Stimulated activated naive CD8-positive, alpha-beta T cell treated with anti-CD3 and anti-CD28 coated beads, Interleukin-15, amount 100 ng/mL, for 72 hours (primary cell): ENCODE measurements around the gene ARHGAP15.

Source experiments
- ATAC-seq: fragments of 150-1000 bp; cut with Tn5 transposase; 2 replicates; pipeline ENCODE4 v1.10.0; 2021; ENCODE audit warnings: mild to moderate bottlenecking, moderate library complexity
- DNase-seq, 2 donors: peaks; one replicate each; pipeline ENCODE4 v3.0.0; 2021 to 2022
- H3K27ac Mint-ChIP-seq, 2 donors: one replicate each; pipeline ENCODE4 v1.8.0; 2022; ENCODE audit warnings: mild to moderate bottlenecking in 2 of 2, mixed read lengths in 2 of 2, moderate library complexity in 2 of 2
- H3K27me3 Mint-ChIP-seq: one replicate; pipeline ENCODE4 v1.8.0; 2022; ENCODE audit warnings: mixed read lengths
- H3K4me1 Mint-ChIP-seq: one replicate; pipeline ENCODE4 v1.8.0; 2022; ENCODE audit warnings: mild to moderate bottlenecking, mixed read lengths
- H3K4me3 Mint-ChIP-seq, 2 donors: one replicate each; pipeline ENCODE4 v1.8.0; 2022; ENCODE audit warnings: mild to moderate bottlenecking in 2 of 2, mixed read lengths in 2 of 2, moderate library complexity in 1 of 2
- H3K9me3 Mint-ChIP-seq, 2 donors: one replicate each; pipeline ENCODE4 v1.8.0; 2022; ENCODE audit warnings: mixed read lengths in 2 of 2

The ARHGAP15 gene

GRCh38 chr2:143513081-143513480, 383.9 kb downstream of the ARHGAP15 start:
- Mint-ChIP-seq H3K9me3 (no peaks in the 10 kb centered on the region), H3K27me3 (no peaks in the 10 kb centered on the region), H3K27ac (no peak overlapping the region), H3K4me1 (peaks cover 11% of the 10 kb centered on the region), H3K4me3 (no peak overlapping the region)
- DNase-seq (no peak), ATAC-seq (no peak)

- no peak for DNase-seq
- H3K4me1 Mint-ChIP-seq = peaks cover 11% of the 10 kb centered on the region
- H3K27me3 Mint-ChIP-seq = no peaks in the 10 kb centered on the region
- H3K9me3 Mint-ChIP-seq = no peaks in the 10 kb centered on the region
- ATAC-seq = no peak
- H3K4me3 Mint-ChIP-seq = no peak overlapping the region
- peak overlapping the region in 1 of 2 donors; percentile 50 for H3K27ac Mint-ChIP-seq
Observed at GRCh38 chr2:143514413-143514812, 385.2 kb downstream of the ARHGAP15 start.

- Mint-ChIP-seq H3K27ac (no peak overlapping the region), H3K4me3 (no peak overlapping the region), H3K27me3 (no peaks in the 10 kb centered on the region), H3K9me3 (no peaks in the 10 kb centered on the region), H3K4me1 (peaks cover 11% of the 10 kb centered on the region)
- DNase-seq = no peak
- no peak for ATAC-seq
Observed at GRCh38 chr2:143515318-143515717, 386.1 kb downstream of the ARHGAP15 start.

GRCh38 chr2:143519521-143519920, 390.3 kb downstream of the ARHGAP15 start:
- Mint-ChIP-seq H3K9me3 (no peaks in the 10 kb centered on the region), H3K27ac (no peak overlapping the region), H3K4me3 (no peak overlapping the region), H3K27me3 (no peaks in the 10 kb centered on the region), H3K4me1 (peaks cover 14% of the 10 kb centered on the region)
- no peak for DNase-seq
- no peak for ATAC-seq

GRCh38 chr2:143521396-143521795, 392.2 kb downstream of the ARHGAP15 start:
- H3K9me3 Mint-ChIP-seq = no peaks in the 10 kb centered on the region
- H3K27me3 Mint-ChIP-seq = no peaks in the 10 kb centered on the region
- peaks cover 23% of the 10 kb centered on the region for H3K4me1 Mint-ChIP-seq
- no peak overlapping the region for H3K4me3 Mint-ChIP-seq
- H3K27ac Mint-ChIP-seq = peak overlapping the region in 1 of 2 donors; percentile 19
- DNase-seq (no peak), ATAC-seq (no peak)

GRCh38 chr2:143522699-143523098, 393.5 kb downstream of the ARHGAP15 start:
- H3K4me1 Mint-ChIP-seq = peaks cover 22% of the 10 kb centered on the region
- no peaks in the 10 kb centered on the region for H3K27me3 Mint-ChIP-seq
- no peak overlapping the region for H3K27ac Mint-ChIP-seq
- H3K4me3 Mint-ChIP-seq = no peak overlapping the region
- H3K9me3 Mint-ChIP-seq = no peaks in the 10 kb centered on the region
- no peak for DNase-seq
- no peak for ATAC-seq

GRCh38 chr2:143524119-143524553, 394.9 kb downstream of the ARHGAP15 start:
- Mint-ChIP-seq H3K27ac (no peak overlapping the region), H3K27me3 (no peaks in the 10 kb centered on the region), H3K9me3 (peaks cover 1 to 4% of the 10 kb centered on the region in 2 donors), H3K4me3 (no peak overlapping the region), H3K4me1 (peaks cover 30% of the 10 kb centered on the region)
- DNase-seq (no peak), ATAC-seq (no peak)

GRCh38 chr2:143524559-143525401, 395.6 kb downstream of the ARHGAP15 start:
- H3K9me3 Mint-ChIP-seq = peaks cover 8 to 10% of the 10 kb centered on the region in 2 donors
- no peak overlapping the region for H3K4me3 Mint-ChIP-seq
- ATAC-seq (no peak), DNase-seq (no peak)
- peaks cover 36% of the 10 kb centered on the region for H3K4me1 Mint-ChIP-seq
- H3K27me3 Mint-ChIP-seq = no peaks in the 10 kb centered on the region
- H3K27ac Mint-ChIP-seq = no peak overlapping the region

GRCh38 chr2:143525402-143525860, 396.2 kb downstream of the ARHGAP15 start:
- H3K4me3 Mint-ChIP-seq = no peak overlapping the region
- no peak for ATAC-seq
- H3K9me3 Mint-ChIP-seq = peaks cover 9 to 10% of the 10 kb centered on the region in 2 donors
- peak overlapping the region in 1 of 2 donors; percentile 9 for H3K27ac Mint-ChIP-seq
- H3K27me3 Mint-ChIP-seq = no peaks in the 10 kb centered on the region
- DNase-seq = no peak
- peaks cover 39% of the 10 kb centered on the region for H3K4me1 Mint-ChIP-seq

- Mint-ChIP-seq H3K4me1 (peaks cover 42% of the 10 kb centered on the region), H3K27me3 (no peaks in the 10 kb centered on the region), H3K4me3 (no peak overlapping the region), H3K9me3 (peaks cover 9 to 10% of the 10 kb centered on the region in 2 donors), H3K27ac (no peak overlapping the region)
- DNase-seq = no peak
- no peak for ATAC-seq
Observed at GRCh38 chr2:143526498-143526897, 397.3 kb downstream of the ARHGAP15 start.

GRCh38 chr2:143528021-143528420, 398.8 kb downstream of the ARHGAP15 start:
- no peak for DNase-seq
- ATAC-seq = no peak
- Mint-ChIP-seq H3K27ac (no peak overlapping the region), H3K9me3 (peaks cover 9 to 10% of the 10 kb centered on the region in 2 donors), H3K27me3 (no peaks in the 10 kb centered on the region), H3K4me3 (no peak overlapping the region), H3K4me1 (peaks cover 34% of the 10 kb centered on the region)

- H3K27ac Mint-ChIP-seq = peak overlapping the region in 1 of 2 donors; percentile 0
- no peaks in the 10 kb centered on the region for H3K27me3 Mint-ChIP-seq
- DNase-seq (no peak), ATAC-seq (no peak)
- peaks cover 13 to 21% of the 10 kb centered on the region in 2 donors for H3K9me3 Mint-ChIP-seq
- peak overlapping the region; percentile 7 for H3K4me3 Mint-ChIP-seq
- peaks cover 34% of the 10 kb centered on the region for H3K4me1 Mint-ChIP-seq
Observed at GRCh38 chr2:143529118-143529720, 400.0 kb downstream of the ARHGAP15 start.

- DNase-seq = no peak
Observed at GRCh38 chr2:143530758-143531157, 401.5 kb downstream of the ARHGAP15 start.

GRCh38 chr2:143532061-143532460, 402.8 kb downstream of the ARHGAP15 start:
- no peak overlapping the region for H3K4me3 Mint-ChIP-seq
- peaks cover 21% of the 10 kb centered on the region for H3K4me1 Mint-ChIP-seq
- H3K9me3 Mint-ChIP-seq = peaks cover 14 to 23% of the 10 kb centered on the region in 2 donors
- ATAC-seq (no peak), DNase-seq (no peak)
- H3K27ac Mint-ChIP-seq = no peak overlapping the region
- H3K27me3 Mint-ChIP-seq = no peaks in the 10 kb centered on the region

More at GRCh38 chr2:143530758-143531157, 401.5 kb downstream of the ARHGAP15 start:
- H3K4me1 Mint-ChIP-seq = peaks cover 23% of the 10 kb centered on the region
- no peak for ATAC-seq
- H3K9me3 Mint-ChIP-seq = peaks cover 14 to 23% of the 10 kb centered on the region in 2 donors
- H3K27me3 Mint-ChIP-seq = no peaks in the 10 kb centered on the region
- H3K27ac Mint-ChIP-seq = no peak overlapping the region
- H3K4me3 Mint-ChIP-seq = no peak overlapping the region

- peaks cover 16% of the 10 kb centered on the region for H3K4me1 Mint-ChIP-seq
- DNase-seq = no peak
- ATAC-seq = no peak
- H3K9me3 Mint-ChIP-seq = peaks cover 13 to 28% of the 10 kb centered on the region in 2 donors
- peak overlapping the region in 1 of 2 donors; percentile 17 for H3K27ac Mint-ChIP-seq
- no peaks in the 10 kb centered on the region for H3K27me3 Mint-ChIP-seq
- no peak overlapping the region for H3K4me3 Mint-ChIP-seq
Observed at GRCh38 chr2:143533846-143534245, 404.6 kb downstream of the ARHGAP15 start.

- Mint-ChIP-seq H3K4me3 (no peak overlapping the region), H3K9me3 (peaks cover 13 to 24% of the 10 kb centered on the region in 2 donors), H3K27ac (no peak overlapping the region), H3K27me3 (no peaks in the 10 kb centered on the region), H3K4me1 (no peaks in the 10 kb centered on the region)
- no peak for DNase-seq
- ATAC-seq = no peak
Observed at GRCh38 chr2:143535802-143536201, 406.6 kb downstream of the ARHGAP15 start.
